Esophagus (tissue), 2 donors: ENCODE data around the gene INSYN1. TPM values are rescaled to one million over a fixed set of nuclear protein-coding genes. Genes with fewer than 3 reads are reported as not detected.
"Not testable (repeated sequence)": the region's sequence is repeated elsewhere in the genome, so short reads cannot be mapped to it uniquely, and the experiment has no call there.

Experiments used
- H3K27ac ChIP-seq, 2 donors: one replicate each; pipeline ENCODE4 v1.5.1; 2013; ENCODE audit warnings: low read depth in 2 of 2, mild to moderate bottlenecking in 2 of 2, inconsistent platforms in 1 of 2, low read length in 1 of 2, moderate library complexity in 1 of 2
- H3K27me3 ChIP-seq, 2 donors: one replicate each; pipeline ENCODE4 v1.6.1; 2013; ENCODE audit warnings: low read length in 2 of 2, control low read depth in 1 of 2, mild to moderate bottlenecking in 1 of 2; ENCODE audit not compliant: insufficient read depth in 2 of 2, control insufficient read depth in 1 of 2
- H3K36me3 ChIP-seq, 2 donors: one replicate each; pipeline ENCODE4 v1.6.1; 2013; ENCODE audit warnings: low read length in 1 of 2; ENCODE audit not compliant: control insufficient read depth in 2 of 2, insufficient read depth in 2 of 2
- H3K4me1 ChIP-seq, 2 donors: one replicate each; pipeline ENCODE4 v1.6.1; 2013; ENCODE audit warnings: low read length in 1 of 2; ENCODE audit not compliant: control insufficient read depth in 2 of 2, insufficient read depth in 2 of 2
- H3K4me3 ChIP-seq, 2 donors: one replicate each; pipeline ENCODE4 v1.5.1; 2013; ENCODE audit warnings: low read length in 2 of 2, mild to moderate bottlenecking in 2 of 2, low read depth in 1 of 2, moderate library complexity in 1 of 2
- H3K9me3 ChIP-seq, 2 donors: one replicate each; pipeline ENCODE4 v1.6.1; 2013; ENCODE audit warnings: mild to moderate bottlenecking in 2 of 2, low read depth in 1 of 2, low read length in 1 of 2, moderate library complexity in 1 of 2; ENCODE audit not compliant: control insufficient read depth in 2 of 2, insufficient read depth in 1 of 2
- WGBS, 2 donors: extraction: QIAGEN DNeasy Blood & Tissue Kit; methylation state at CpG; one replicate each; pipeline ENCODE4 v1.1.7; 2013; 5-methylcytosine and 5-hydroxymethylcytosine counted together
- polyA plus RNA-seq, 2 donors: library from polyadenylated mRNA; stranded (reverse); fragments of 200-250 nt; gene quantifications; one replicate each; pipeline ENCODE4 v1.2.3, GENCODE V29; 2013
- donor health status: healthy with polysubstance abuse.
- donor health status: Bipolar disorder and iron deficiency.

Gene INSYN1
- polyA plus RNA-seq, 2 donors: 12.8 to 14.9 TPM

DNA sequence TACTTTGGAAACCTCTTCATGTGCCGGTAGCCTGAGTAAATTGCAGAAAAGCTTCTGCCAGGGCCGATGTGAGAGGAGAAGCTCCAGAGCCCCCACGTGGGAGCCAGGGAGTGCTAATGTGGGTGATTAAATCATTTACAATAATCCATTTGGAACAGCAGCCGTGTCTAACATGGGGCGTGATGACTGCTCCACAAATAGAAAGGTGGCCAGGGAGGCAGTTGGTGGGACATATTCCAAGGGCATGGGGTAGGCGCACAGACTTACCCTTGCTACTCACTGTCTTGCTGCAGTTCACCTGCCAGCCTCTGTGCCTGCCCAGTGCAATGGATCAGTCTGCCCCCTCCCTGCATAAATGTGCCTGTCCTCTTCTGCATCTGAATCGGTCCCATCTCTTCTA is 39.3 kb upstream of the INSYN1 start:
- Histone ChIP-seq H3K36me3 (no peaks in the 10 kb centered on the region), H3K27me3 (no peaks in the 10 kb centered on the region), H3K9me3 (no peaks in the 10 kb centered on the region), H3K4me1 (no peaks in the 10 kb centered on the region), H3K4me3 (no peak overlapping the region), H3K27ac (no peak overlapping the region)
- 53 to 55% methylated on average over 7 of the region's 7 CpGs for WGBS, 2 donors

DNA sequence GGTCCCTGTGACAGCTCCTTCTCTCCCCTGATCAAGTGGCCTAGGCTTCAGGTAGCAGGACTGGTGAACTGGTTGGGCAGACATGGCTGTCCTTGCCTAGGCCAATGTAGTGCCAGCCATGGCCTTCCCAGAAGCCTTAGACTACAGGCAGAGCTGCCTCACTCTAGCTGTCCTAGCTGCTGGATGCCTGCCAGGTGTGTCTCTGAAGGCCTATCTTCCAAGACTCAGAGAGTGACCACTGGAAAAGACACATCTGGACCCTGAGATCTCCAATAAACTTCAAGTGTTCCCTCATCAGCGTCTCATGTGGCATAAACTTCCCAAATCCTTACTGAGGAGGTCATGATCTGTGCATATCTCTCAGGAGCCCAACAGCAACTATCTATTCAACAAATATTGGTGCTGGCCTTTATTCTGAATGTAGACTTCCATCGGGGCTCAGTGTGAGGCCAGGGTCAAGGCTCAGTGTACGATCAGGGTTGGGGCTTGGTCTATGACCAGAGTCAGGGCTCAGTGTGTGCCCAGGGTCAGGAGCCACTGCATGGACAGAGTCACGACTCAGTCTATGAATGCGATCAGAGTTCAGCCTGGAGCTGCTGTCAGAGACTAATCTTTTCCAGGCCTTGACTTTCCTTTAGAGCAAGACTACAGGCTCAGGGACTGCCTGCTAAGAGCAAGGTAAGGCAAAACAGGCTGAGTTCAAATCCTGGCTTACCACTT is 36.5 kb upstream of the INSYN1 start:
- H3K36me3 ChIP-seq: no peaks in the 10 kb centered on the region
- H3K27me3 ChIP-seq: no peaks in the 10 kb centered on the region
- WGBS, 2 donors: 86 to 87% methylated on average over 5 of the region's 5 CpGs
- no peak overlapping the region for H3K27ac ChIP-seq
- no peaks in the 10 kb centered on the region for H3K9me3 ChIP-seq
- H3K4me3 ChIP-seq: no peak overlapping the region
- no peaks in the 10 kb centered on the region for H3K4me1 ChIP-seq

DNA sequence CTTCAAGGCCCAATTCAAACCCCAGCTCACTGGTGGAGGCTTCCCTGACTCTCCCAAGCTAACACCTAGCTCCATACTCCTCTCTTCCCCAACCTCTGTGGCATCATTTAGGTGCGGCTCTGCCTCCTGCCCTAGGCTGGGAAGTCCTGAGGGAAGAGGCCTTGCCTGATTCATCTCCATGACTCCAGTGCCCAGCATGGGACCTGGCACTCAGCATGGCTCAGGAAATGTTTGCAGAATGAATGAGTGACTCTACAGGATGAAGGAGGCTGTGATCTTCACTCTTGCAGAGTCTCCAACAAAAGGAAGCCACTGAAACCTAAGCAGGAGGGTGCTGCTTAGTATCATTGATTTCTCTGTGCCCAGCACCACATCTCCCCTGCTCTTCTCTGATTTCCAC is 34.5 kb upstream of the INSYN1 start:
- Histone ChIP-seq H3K9me3 (no peaks in the 10 kb centered on the region), H3K4me3 (no peak overlapping the region), H3K27me3 (no peaks in the 10 kb centered on the region), H3K36me3 (no peaks in the 10 kb centered on the region), H3K27ac (no peak overlapping the region), H3K4me1 (peaks cover 0 to 4% of the 10 kb centered on the region in 2 donors)
- WGBS, 2 donors: 93 to 100% methylated on average over 1 of the region's 1 CpG

DNA sequence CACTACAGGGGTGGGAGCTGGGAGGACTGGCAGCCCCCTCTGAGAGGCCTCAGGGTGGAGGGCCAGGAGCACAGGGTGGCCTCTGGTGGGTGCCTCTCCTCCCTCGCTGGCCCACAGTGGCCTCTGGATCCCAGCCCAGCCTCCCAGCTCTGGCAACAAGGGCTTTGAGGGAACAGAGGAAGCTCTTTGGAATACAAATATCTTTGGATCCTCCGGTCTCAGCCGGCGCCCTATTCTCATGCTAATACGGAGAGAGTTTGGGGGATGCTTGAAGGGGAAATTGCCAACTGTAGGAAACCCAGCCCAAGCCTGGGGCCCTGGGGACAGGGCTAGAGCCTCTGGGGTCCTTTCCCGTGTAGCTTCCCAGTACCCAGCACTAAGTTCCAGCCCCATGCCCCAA is 33.4 kb upstream of the INSYN1 start:
- Histone ChIP-seq H3K27me3 (no peaks in the 10 kb centered on the region), H3K27ac (no peak overlapping the region), H3K9me3 (no peaks in the 10 kb centered on the region), H3K4me1 (peaks cover 0 to 4% of the 10 kb centered on the region in 2 donors), H3K36me3 (no peaks in the 10 kb centered on the region), H3K4me3 (no peak overlapping the region)
- 62 to 82% methylated on average over 6 of the region's 6 CpGs for WGBS, 2 donors

DNA sequence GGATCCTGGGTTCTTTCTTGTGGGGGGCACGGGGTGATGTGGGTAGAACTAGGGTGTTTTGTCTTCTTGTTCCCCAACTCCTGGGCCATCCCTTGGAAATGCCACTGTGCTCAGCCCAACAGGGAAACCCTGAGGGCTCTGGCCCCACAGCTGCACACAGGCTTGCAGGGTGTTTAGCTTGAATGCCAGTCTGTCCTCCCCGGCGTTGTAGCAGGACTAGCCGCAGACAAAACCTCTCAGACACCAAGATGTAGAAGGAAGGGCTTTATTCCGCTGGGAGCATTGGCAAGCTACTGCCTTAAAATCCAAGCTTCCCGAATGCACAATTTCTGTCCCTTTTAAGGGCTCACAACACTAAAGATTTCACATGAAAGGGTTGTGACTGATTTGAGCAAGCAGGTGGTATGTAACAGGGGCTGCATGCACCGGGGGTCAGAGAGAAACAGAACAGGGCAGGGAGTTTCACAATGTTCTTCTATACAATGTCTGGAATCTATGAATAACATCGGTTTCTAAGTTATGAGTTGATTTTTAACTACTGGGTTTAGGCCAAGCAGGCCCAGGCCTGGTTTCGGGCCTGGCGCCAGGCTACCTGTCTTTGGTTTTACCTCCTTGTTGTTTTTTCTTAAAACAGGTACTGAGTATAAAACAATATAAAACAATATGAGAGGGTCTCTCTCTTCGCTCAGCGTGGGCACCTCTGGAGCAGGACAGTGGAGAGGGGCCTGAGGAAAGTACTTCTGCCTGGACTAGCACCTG is 32.3 kb upstream of the INSYN1 start:
- not testable (repeated sequence) for H3K36me3 ChIP-seq, H3K27ac ChIP-seq, H3K4me1 ChIP-seq, H3K9me3 ChIP-seq, H3K4me3 ChIP-seq, H3K27me3 ChIP-seq
- WGBS, 2 donors: 58 to 62% methylated on average over 12 of the region's 12 CpGs

DNA sequence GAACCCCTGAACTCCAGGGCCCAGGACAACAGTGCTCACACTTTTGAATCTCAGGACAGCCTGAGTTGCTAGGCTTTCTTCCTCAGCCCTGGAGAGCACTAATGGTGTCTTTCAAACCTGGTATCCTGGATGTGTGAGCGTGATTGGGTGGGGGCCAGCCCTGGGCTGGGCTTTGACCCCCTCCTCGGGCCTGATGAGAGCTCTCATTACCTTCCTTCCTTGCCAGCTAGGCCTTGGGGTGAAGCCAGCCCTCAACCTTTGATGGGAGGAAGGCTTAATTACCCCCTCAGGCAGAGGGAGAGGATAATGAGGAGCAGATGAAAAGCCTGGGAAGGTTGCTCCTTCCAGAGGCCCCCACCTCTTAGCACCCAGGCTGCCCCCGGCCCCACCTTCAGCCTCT is 31.1 kb upstream of the INSYN1 start:
- Histone ChIP-seq H3K4me1 (peaks cover 1 to 4% of the 10 kb centered on the region in 2 donors), H3K9me3 (no peaks in the 10 kb centered on the region), H3K27me3 (no peaks in the 10 kb centered on the region), H3K27ac (no peak overlapping the region), H3K4me3 (no peak overlapping the region), H3K36me3 (no peaks in the 10 kb centered on the region)
- WGBS, 2 donors: 56 to 64% methylated on average over 3 of the region's 3 CpGs

DNA sequence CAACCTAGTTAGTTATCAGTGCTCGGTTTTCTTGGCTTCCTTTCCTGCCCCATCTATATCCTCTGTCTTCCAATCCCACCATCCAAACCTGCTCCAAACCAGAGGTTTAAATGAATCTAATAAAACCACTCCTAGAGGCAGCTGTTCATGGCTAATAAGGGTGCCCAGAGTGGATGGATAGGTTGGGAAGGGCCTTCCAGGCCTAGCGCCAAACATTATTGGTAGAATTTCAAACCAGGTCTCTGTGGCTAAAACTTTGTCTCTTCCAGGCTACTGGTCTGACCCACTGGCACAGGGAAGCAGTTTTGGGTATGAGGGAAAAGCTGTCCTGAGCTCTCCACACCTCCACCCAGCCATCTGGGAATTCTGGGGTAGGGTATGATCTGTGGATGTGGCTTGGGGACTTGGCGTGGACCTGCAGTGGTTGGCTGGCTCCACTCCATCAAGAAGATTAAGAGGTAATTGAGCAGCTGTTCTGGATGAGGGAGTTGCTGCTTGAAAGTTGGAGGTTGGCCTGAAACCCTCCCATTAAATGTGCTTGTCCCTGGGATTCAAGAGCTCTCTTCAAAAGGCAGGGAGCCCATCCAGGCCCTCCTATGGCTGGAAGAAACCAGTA is 29.3 kb upstream of the INSYN1 start:
- H3K9me3 ChIP-seq: no peaks in the 10 kb centered on the region
- 43 to 58% methylated on average over 3 of the region's 3 CpGs for WGBS, 2 donors
- H3K27ac ChIP-seq: no peak overlapping the region
- H3K4me1 ChIP-seq: peaks cover 4% of the 10 kb centered on the region in 2 donors
- H3K36me3 ChIP-seq: no peaks in the 10 kb centered on the region
- no peaks in the 10 kb centered on the region for H3K27me3 ChIP-seq
- no peak overlapping the region for H3K4me3 ChIP-seq

DNA sequence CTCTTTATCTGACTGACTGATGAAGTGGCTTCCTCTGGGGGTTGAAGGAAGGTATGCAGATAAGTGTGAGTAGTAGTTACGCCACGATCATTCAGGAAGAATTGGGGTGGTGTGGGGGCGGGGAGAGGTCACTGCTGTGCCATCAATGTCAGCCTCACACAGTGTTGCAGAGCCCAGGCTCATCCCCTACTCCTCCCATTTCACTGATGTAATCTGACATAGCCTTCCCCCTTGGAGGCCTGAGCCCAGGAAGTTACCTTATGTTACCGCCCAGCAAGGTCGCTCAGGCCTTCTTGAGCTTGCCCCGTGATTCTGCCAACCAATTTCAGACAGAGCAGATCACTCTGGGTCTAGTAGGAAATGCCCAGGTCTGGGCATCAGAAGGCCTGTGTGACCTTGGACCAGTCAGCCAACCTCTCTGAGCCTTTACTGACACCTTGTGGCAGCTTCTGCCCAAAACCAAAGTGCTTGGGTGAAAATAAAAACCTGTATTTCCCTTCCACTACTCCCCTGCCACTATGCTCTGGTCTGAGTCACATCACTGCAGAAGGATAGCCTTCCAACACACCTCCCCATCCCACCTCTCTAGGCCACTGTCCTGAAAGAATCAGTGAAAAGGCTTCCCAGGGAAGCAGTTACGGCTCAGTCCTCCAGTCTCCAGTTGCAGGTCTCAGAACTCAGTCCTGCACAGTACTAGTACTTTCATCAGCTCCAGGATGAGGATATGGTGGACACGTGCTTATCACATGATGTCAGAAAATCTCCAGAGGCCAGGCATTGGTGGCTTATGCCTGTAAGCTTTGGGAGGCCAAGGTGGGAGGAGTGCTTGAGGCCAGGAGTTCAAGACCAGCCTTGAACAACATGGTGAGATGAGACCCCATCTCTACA is 28.1 kb upstream of the INSYN1 start:
- 74% methylated on average over 8 of the region's 8 CpGs for WGBS, 2 donors

DNA sequence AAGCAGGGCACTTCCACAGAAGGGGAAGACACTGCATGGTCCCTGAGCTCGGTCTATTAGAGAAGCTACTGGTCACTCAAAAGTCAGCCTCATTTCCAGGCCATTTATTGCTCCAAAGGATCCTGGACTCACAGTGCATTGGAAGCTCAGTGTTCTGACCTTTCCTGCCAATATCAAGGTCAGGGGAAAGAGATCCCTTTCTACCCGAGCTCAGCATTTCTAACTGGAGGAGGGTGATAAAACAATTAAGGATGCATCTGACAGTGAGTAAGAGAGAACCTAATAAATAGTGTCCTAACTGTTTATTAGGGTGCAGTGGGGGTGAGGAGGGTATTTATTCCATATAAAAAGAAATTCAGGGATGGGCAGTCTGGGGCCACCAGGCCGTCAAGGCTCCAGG is 26.8 kb upstream of the INSYN1 start:
- no peak overlapping the region for H3K4me3 ChIP-seq
- H3K36me3 ChIP-seq: no peaks in the 10 kb centered on the region
- peaks cover 4 to 7% of the 10 kb centered on the region in 2 donors for H3K4me1 ChIP-seq
- H3K27me3 ChIP-seq: no peaks in the 10 kb centered on the region
- no peaks in the 10 kb centered on the region for H3K9me3 ChIP-seq
- 85% methylated on average over 3 of the region's 3 CpGs for whole genome bisulfite sequencing, 2 donors
- no peak overlapping the region for H3K27ac ChIP-seq

More for the DNA sequence above, 28.1 kb upstream of the INSYN1 start:
- H3K27me3 ChIP-seq: no peaks in the 10 kb centered on the region
- peaks cover 4% of the 10 kb centered on the region in 2 donors for H3K4me1 ChIP-seq
- no peaks in the 10 kb centered on the region for H3K36me3 ChIP-seq
- H3K4me3 ChIP-seq: no peak overlapping the region
- no peak overlapping the region for H3K27ac ChIP-seq
- H3K9me3 ChIP-seq: no peaks in the 10 kb centered on the region
